ENCODE data around the gene MATCAP1. TPM values are rescaled to one million over a fixed set of nuclear protein-coding genes. Genes with fewer than 3 reads are reported as not detected.

The MATCAP1 gene
- total and polyA plus RNA-seq, 2 of the 13 experiments (the other 11 are each of a cell fraction or from before 2014, with no cell fraction given) = 11.2 to 24.5 TPM

- TF ChIP-seq GPN1 (CRISPR knock-in tag; IDR thresholded peaks at IDR 0.05; ENCODE audit: borderline replicate concordance) (no peak), ZNF431 (CRISPR knock-in tag; IDR thresholded peaks at IDR 0.05; ENCODE audit: borderline replicate concordance, low read depth) (0 out of 2 replicates have a peak, but pooled peaks have one; percentile 64), FLYWCH1 (CRISPR knock-in tag; IDR thresholded peaks at IDR 0.05) (no peak), ZNF597 (CRISPR knock-in tag; IDR thresholded peaks at IDR 0.05) (no peak), ZNF670 (CRISPR knock-in tag; IDR thresholded peaks at IDR 0.05; ENCODE audit: borderline replicate concordance) (no peak), KDM6A (CRISPR knock-in tag; IDR thresholded peaks at IDR 0.05; ENCODE audit: low read depth) (no peak), CHD2 (IDR thresholded peaks at IDR 0.05; ENCODE audit: low read depth, low read length) (no peak), ZNF766 (CRISPR knock-in tag; IDR thresholded peaks at IDR 0.05; ENCODE audit: borderline replicate concordance) (peak; percentile 70; the same call in 1 of the 2 replicates), ERF (CRISPR knock-in tag; IDR thresholded peaks at IDR 0.05) (peak; percentile 92), CBX1 (IDR thresholded peaks at IDR 0.05; ENCODE audit: low read depth) (peak; percentile 72), KAT2B (IDR thresholded peaks at IDR 0.05; ENCODE audit: borderline replicate concordance, low read depth, low read length) (no peak), NFATC3 (CRISPR knock-in tag; IDR thresholded peaks at IDR 0.05) (no peak)
- TF ChIP-seq, protein P1, sequence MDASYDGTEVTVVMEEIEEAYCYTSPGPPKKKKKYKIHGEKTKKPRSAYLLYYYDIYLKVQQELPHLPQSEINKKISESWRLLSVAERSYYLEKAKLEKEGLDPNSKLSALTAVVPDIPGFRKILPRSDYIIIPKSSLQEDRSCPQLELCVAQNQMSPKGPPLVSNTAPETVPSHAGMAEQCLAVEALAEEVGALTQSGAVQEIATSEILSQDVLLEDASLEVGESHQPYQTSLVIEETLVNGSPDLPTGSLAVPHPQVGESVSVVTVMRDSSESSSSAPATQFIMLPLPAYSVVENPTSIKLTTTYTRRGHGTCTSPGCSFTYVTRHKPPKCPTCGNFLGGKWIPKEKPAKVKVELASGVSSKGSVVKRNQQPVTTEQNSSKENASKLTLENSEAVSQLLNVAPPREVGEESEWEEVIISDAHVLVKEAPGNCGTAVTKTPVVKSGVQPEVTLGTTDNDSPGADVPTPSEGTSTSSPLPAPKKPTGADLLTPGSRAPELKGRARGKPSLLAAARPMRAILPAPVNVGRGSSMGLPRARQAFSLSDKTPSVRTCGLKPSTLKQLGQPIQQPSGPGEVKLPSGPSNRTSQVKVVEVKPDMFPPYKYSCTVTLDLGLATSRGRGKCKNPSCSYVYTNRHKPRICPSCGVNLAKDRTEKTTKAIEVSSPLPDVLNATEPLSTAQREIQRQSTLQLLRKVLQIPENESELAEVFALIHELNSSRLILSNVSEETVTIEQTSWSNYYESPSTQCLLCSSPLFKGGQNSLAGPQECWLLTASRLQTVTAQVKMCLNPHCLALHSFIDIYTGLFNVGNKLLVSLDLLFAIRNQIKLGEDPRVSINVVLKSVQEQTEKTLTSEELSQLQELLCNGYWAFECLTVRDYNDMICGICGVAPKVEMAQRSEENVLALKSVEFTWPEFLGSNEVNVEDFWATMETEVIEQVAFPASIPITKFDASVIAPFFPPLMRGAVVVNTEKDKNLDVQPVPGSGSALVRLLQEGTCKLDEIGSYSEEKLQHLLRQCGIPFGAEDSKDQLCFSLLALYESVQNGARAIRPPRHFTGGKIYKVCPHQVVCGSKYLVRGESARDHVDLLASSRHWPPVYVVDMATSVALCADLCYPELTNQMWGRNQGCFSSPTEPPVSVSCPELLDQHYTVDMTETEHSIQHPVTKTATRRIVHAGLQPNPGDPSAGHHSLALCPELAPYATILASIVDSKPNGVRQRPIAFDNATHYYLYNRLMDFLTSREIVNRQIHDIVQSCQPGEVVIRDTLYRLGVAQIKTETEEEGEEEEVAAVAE (CRISPR knock-in tag; IDR thresholded peaks at IDR 0.05; ENCODE audit: borderline replicate concordance) = peak; percentile 44; the same call in 1 of the 2 replicates
- TF ChIP-seq, protein P2, sequence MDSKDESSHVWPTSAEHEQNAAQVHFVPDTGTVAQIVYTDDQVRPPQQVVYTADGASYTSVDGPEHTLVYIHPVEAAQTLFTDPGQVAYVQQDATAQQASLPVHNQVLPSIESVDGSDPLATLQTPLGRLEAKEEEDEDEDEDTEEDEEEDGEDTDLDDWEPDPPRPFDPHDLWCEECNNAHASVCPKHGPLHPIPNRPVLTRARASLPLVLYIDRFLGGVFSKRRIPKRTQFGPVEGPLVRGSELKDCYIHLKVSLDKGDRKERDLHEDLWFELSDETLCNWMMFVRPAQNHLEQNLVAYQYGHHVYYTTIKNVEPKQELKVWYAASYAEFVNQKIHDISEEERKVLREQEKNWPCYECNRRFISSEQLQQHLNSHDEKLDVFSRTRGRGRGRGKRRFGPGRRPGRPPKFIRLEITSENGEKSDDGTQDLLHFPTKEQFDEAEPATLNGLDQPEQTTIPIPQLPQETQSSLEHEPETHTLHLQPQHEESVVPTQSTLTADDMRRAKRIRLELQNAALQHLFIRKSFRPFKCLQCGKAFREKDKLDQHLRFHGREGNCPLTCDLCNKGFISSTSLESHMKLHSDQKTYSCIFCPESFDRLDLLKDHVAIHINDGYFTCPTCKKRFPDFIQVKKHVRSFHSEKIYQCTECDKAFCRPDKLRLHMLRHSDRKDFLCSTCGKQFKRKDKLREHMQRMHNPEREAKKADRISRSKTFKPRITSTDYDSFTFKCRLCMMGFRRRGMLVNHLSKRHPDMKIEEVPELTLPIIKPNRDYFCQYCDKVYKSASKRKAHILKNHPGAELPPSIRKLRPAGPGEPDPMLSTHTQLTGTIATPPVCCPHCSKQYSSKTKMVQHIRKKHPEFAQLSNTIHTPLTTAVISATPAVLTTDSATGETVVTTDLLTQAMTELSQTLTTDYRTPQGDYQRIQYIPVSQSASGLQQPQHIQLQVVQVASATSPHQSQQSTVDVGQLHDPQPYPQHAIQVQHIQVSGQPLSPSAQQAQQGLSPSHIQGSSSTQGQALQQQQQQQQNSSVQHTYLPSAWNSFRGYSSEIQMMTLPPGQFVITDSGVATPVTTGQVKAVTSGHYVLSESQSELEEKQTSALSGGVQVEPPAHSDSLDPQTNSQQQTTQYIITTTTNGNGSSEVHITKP (CRISPR knock-in tag; IDR thresholded peaks at IDR 0.05; ENCODE audit: low read depth) = no peak
- TF ChIP-seq, protein P3, sequence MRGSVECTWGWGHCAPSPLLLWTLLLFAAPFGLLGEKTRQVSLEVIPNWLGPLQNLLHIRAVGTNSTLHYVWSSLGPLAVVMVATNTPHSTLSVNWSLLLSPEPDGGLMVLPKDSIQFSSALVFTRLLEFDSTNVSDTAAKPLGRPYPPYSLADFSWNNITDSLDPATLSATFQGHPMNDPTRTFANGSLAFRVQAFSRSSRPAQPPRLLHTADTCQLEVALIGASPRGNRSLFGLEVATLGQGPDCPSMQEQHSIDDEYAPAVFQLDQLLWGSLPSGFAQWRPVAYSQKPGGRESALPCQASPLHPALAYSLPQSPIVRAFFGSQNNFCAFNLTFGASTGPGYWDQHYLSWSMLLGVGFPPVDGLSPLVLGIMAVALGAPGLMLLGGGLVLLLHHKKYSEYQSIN (CRISPR knock-in tag; IDR thresholded peaks at IDR 0.05; ENCODE audit: borderline replicate concordance) = no peak
Measured at GRCh38 chr16:67191995-67192681, 8.4 kb upstream of the MATCAP1 start, which contains the start of gene E2F4 (continued).

Measured in HepG2 (cell line).